HG02763 (cell line): Measurements from ENCODE around the gene PACRG.

Experiments
- ATAC-seq: cut with Tn5 transposase; IDR thresholded peaks from one replicate; pipeline ENCODE4 v1.9.1; 2021; ENCODE audit warnings: mild to moderate bottlenecking, moderate library complexity; ENCODE audit not compliant: unreplicated experiment

PACRG gene

GRCh38 chr6:163165155-163165910 lies 437.6 kb downstream of the PACRG start:
- ATAC-seq = no peak

GRCh38 chr6:163165922-163166321 lies 438.1 kb downstream of the PACRG start:
- no peak for ATAC-seq

GRCh38 chr6:163166507-163166906 lies 438.7 kb downstream of the PACRG start:
- ATAC-seq = no peak

GRCh38 chr6:163169521-163169920 lies 441.7 kb downstream of the PACRG start:
- no peak for ATAC-seq

GRCh38 chr6:163170294-163170883 lies 442.6 kb downstream of the PACRG start:
- ATAC-seq = no peak

GRCh38 chr6:163173741-163174140 lies 446.0 kb downstream of the PACRG start:
- no peak for ATAC-seq

GRCh38 chr6:163175301-163175700 lies 447.5 kb downstream of the PACRG start:
- no peak for ATAC-seq

- no peak for ATAC-seq
These were observed 448.3 kb downstream of the PACRG start for GRCh38 chr6:163176097-163176496.

GRCh38 chr6:163177007-163177406 lies 449.2 kb downstream of the PACRG start:
- no peak for ATAC-seq

- ATAC-seq = no peak
These were observed 450.2 kb downstream of the PACRG start for GRCh38 chr6:163177892-163178420.

- ATAC-seq = no peak
These were observed 451.3 kb downstream of the PACRG start for GRCh38 chr6:163179061-163179460.

GRCh38 chr6:163179721-163180120 lies 451.9 kb downstream of the PACRG start:
- no peak for ATAC-seq

- no peak for ATAC-seq
These were observed 453.2 kb downstream of the PACRG start for GRCh38 chr6:163180874-163181541.

- no peak for ATAC-seq
These were observed 453.9 kb downstream of the PACRG start for GRCh38 chr6:163181666-163182180.

- ATAC-seq = no peak
These were observed 454.9 kb downstream of the PACRG start for GRCh38 chr6:163182696-163183095.

GRCh38 chr6:163183806-163184205 lies 456.0 kb downstream of the PACRG start:
- ATAC-seq = no peak

GRCh38 chr6:163185744-163186143 lies 458.0 kb downstream of the PACRG start:
- no peak for ATAC-seq

GRCh38 chr6:163186527-163186926 lies 458.8 kb downstream of the PACRG start:
- no peak for ATAC-seq

GRCh38 chr6:163187201-163187600 lies 459.4 kb downstream of the PACRG start:
- ATAC-seq = no peak

- no peak for ATAC-seq
These were observed 459.8 kb downstream of the PACRG start for GRCh38 chr6:163187606-163188005.

GRCh38 chr6:163188746-163189145 lies 461.0 kb downstream of the PACRG start:
- no peak for ATAC-seq

- ATAC-seq = no peak
These were observed 461.8 kb downstream of the PACRG start for GRCh38 chr6:163189609-163190008.
